ENCODE results near the gene TMA7. TPM values are rescaled to one million over a fixed set of nuclear protein-coding genes. Genes with fewer than 3 reads are reported as not detected.
"Not testable (repeated sequence)": the region's sequence is repeated elsewhere in the genome, so short reads cannot be mapped to it uniquely, and the experiment has no call there.

TMA7 gene
- total and polyA plus RNA-seq, 2 donors (not counting 1 experiment from before 2014, with no cell fraction given): 306 to 337 TPM

GRCh38 chr3:48459773-48460516 is 19.9 kb downstream of the TMA7 start:
- Histone ChIP-seq H3K27ac (ENCODE audit: insufficient read depth, low read length) (no peak overlapping the region), H3K9ac (ENCODE audit: insufficient read depth, low read length) (no peak overlapping the region), H3K9me3 (ENCODE audit: control insufficient read depth, insufficient read depth, low read depth, low read length) (no peaks in the 10 kb centered on the region), H2AFZ (ENCODE audit: low read length) (no peak overlapping the region), H3K4me2 (ENCODE audit: extremely low read depth, insufficient read depth, low read length) (no peak overlapping the region), H3K4me3 (replicated peaks in 1 of 4; ENCODE audit: control extremely low read depth in 1 of 4, insufficient read depth in 1 of 4, low read depth in 3 of 4, low read length in 4 of 4) (no peak overlapping the region), H3K27me3 (ENCODE audit: control insufficient read depth, insufficient read depth, low read length) (no peaks in the 10 kb centered on the region), H3K4me1 (ENCODE audit: control insufficient read depth, extremely low read depth, insufficient read depth, low read length) (peaks cover 1% of the 10 kb centered on the region), H3K36me3 (ENCODE audit: control insufficient read depth, insufficient read depth, low read length) (peaks cover 11% of the 10 kb centered on the region), H3K79me2 (ENCODE audit: control insufficient read depth, insufficient read depth, low read length) (no peaks in the 10 kb centered on the region), H4K20me1 (ENCODE audit: control insufficient read depth, extremely low read depth, insufficient read depth, low read length) (no peaks in the 10 kb centered on the region)
- no peak for DNase-seq (ENCODE audit: low read depth in 2 of 2)
- TF ChIP-seq CTCF (conservative IDR thresholded peaks at IDR 0.05 in 1 of 2, IDR thresholded peaks at IDR 0.05 in 1 of 2; ENCODE audit: low read depth in 1 of 2, low read length in 2 of 2) (no peak), EZH2 (IDR thresholded peaks at IDR 0.05; ENCODE audit: low read length, missing control alignments) (no peak)

- Histone ChIP-seq H3K9me3 (ENCODE audit: control insufficient read depth, insufficient read depth, low read depth, low read length) (no peaks in the 10 kb centered on the region), H2AFZ (ENCODE audit: low read length) (no peak overlapping the region), H3K4me3 (replicated peaks in 1 of 4; ENCODE audit: control extremely low read depth in 1 of 4, insufficient read depth in 1 of 4, low read depth in 3 of 4, low read length in 4 of 4) (no peak overlapping the region), H3K79me2 (ENCODE audit: control insufficient read depth, insufficient read depth, low read length) (no peaks in the 10 kb centered on the region), H3K4me2 (ENCODE audit: extremely low read depth, insufficient read depth, low read length) (no peak overlapping the region), H3K27me3 (ENCODE audit: control insufficient read depth, insufficient read depth, low read length) (no peaks in the 10 kb centered on the region), H3K36me3 (ENCODE audit: control insufficient read depth, insufficient read depth, low read length) (peaks cover 11% of the 10 kb centered on the region), H3K9ac (ENCODE audit: insufficient read depth, low read length) (no peak overlapping the region), H4K20me1 (ENCODE audit: control insufficient read depth, extremely low read depth, insufficient read depth, low read length) (no peaks in the 10 kb centered on the region), H3K27ac (ENCODE audit: insufficient read depth, low read length) (no peak overlapping the region), H3K4me1 (ENCODE audit: control insufficient read depth, extremely low read depth, insufficient read depth, low read length) (peaks cover 5% of the 10 kb centered on the region)
- TF ChIP-seq CTCF (conservative IDR thresholded peaks at IDR 0.05 in 1 of 2, IDR thresholded peaks at IDR 0.05 in 1 of 2; ENCODE audit: low read depth in 1 of 2, low read length in 2 of 2): no peak
- no peak for TF ChIP-seq EZH2 (IDR thresholded peaks at IDR 0.05; ENCODE audit: low read length, missing control alignments)
- no peak for DNase-seq (ENCODE audit: low read depth in 2 of 2)
Measured at GRCh38 chr3:48460517-48460902, 20.5 kb downstream of the TMA7 start.

- H3K9me3 ChIP-seq (ENCODE audit: control insufficient read depth, insufficient read depth, low read depth, low read length); DNase-seq (ENCODE audit: low read depth in 2 of 2); H3K27me3 ChIP-seq (ENCODE audit: control insufficient read depth, insufficient read depth, low read length); H3K4me3 ChIP-seq (replicated peaks in 1 of 4; ENCODE audit: control extremely low read depth in 1 of 4, insufficient read depth in 1 of 4, low read depth in 3 of 4, low read length in 4 of 4); H3K4me2 ChIP-seq (ENCODE audit: extremely low read depth, insufficient read depth, low read length); H2AFZ ChIP-seq (ENCODE audit: low read length); H3K79me2 ChIP-seq (ENCODE audit: control insufficient read depth, insufficient read depth, low read length); H4K20me1 ChIP-seq (ENCODE audit: control insufficient read depth, extremely low read depth, insufficient read depth, low read length); H3K9ac ChIP-seq (ENCODE audit: insufficient read depth, low read length); H3K27ac ChIP-seq (ENCODE audit: insufficient read depth, low read length): not testable (repeated sequence)
- H3K36me3 ChIP-seq (ENCODE audit: control insufficient read depth, insufficient read depth, low read length): peaks cover 11% of the 10 kb centered on the region
- H3K4me1 ChIP-seq (ENCODE audit: control insufficient read depth, extremely low read depth, insufficient read depth, low read length): peaks cover 12% of the 10 kb centered on the region
Measured at GRCh38 chr3:48461767-48462166, 21.7 kb downstream of the TMA7 start.
